ENCODE data around the gene ITIH3.

Gene ITIH3

GRCh38 chr3:52827866-52828376, 33.3 kb downstream of the ITIH3 start:
- no peak for DNase-seq

GRCh38 chr3:52829482-52829881, 34.9 kb downstream of the ITIH3 start:
- DNase-seq, result no peak

DNA sequence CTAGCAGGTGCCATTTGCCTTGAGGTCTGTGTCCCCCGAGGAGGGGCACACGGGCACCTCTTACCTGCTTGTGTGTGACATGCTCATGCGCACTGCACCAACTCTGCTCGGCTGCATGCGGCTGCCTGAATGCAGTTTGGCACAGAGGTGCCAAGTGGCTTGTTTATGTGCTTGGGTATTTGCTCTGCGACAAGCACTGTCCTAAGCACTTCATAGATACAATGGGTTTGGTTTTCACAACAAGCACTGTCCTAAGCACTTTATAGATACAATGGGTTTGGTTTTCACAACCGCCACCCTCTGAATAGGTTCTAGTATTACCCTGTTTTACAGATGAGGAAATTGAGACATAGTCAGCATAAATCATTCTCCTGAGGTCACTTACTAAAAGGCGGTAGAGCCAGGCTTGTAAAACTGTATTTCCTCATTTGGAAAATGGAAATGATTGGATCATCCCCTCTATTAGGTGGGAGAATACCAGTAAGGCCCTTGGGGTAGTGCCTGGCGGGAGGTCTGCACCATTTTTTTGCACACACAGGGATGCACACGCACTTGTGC, 35.4 kb downstream of the ITIH3 start:
- DNase-seq, result no peak

DNA sequence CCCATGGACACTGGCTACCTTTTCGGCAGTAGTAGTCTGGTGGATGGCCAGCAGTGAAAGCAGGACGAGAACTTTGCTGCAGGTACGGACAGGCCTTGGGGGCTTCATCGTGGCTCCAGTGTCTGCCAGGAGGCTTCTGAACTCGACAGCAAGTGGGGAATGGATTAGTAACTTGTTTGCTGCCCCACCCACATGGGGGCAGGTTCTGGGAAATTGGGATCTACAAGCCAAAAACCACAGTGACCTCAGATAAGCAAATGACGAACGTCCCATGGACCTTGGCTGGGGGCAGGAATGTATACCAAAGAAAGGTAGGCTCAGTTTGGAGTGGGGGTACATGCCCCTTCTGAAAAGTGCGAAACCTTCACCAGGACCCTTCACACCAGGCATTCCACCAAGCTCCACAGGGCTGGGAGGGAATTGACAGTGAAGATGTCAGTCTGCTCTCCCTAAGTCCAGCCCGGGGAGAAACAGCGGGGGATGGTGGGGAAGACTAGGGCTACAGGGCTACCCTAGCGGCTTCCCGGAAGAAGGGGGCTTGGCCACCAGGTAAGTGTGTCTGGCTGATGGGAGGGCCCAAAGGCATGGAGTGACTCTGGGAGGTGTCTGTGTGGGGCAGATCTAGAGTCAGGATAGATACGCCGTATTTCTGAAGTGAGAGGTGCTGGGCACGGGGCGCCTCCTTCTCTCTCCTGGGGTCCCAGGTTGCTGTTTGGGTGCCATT, 36.1 kb downstream of the ITIH3 start, which contains the start of gene ITIH4:
ITIH4 (minus strand) TSS at position 138 of the 724 bp plus-strand sequence; CDS start at position 108, 30 bp downstream.
- DNase-seq, result no peak

DNA sequence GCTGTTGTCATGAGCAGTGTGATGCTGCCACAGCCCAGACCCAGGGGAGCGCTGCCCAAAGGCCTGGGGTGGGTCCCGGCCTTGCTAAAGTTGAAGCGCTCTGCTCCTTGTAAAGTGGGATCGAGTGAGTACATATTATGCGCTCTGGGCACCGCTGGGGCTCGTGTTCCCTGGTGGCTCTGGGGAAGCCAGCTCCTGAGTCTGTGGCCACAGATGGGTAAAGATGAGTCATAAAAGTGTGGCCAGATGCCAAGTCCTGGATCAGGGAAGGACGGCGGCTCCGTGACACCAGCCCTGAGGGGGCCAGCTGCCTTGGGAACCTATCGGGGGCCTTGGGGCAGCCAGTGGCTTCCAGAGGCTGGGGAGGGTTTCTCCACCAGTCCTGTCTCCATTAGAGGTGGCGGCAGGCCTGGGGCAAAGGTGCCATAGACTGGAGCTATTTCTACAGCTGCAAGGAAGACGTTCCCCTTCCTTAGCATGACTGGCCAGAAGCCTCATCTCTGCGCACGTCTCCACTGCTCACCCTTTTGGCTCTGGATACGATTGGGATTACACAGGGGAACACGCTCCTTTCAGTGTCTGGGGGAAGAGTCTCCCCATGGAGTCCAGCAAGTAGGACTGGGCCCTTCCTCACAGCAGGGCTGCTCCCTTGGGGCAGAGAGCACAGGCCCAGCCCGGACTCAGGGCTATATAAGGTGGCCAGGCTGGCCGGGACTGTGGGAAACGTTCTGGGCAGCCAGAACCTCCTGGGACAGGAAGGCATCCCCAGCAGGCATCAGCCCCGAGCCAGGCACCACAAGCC, 37.1 kb downstream of the ITIH3 start:
- DNase-seq, result no peak

DNA sequence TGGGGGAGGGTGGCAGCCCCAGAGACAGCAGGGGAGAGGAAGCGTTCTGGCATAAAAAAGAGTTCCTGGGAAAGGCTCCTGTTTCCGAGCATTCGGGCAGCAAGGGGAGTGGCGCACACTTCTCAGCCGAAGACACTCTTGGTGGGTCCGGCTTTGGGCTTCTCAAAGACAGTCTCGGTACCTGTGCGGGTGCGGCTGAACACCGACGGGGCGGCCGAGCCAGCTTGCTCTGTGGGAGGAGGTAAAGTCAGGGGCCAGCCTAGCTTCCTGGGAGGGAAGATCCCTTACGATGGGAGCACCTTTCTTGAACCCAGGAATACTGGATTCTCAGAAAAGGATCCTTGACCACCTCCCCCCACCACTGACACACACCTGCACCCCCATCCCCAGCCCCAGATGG, 38.6 kb downstream of the ITIH3 start:
- DNase-seq, result no peak

DNA sequence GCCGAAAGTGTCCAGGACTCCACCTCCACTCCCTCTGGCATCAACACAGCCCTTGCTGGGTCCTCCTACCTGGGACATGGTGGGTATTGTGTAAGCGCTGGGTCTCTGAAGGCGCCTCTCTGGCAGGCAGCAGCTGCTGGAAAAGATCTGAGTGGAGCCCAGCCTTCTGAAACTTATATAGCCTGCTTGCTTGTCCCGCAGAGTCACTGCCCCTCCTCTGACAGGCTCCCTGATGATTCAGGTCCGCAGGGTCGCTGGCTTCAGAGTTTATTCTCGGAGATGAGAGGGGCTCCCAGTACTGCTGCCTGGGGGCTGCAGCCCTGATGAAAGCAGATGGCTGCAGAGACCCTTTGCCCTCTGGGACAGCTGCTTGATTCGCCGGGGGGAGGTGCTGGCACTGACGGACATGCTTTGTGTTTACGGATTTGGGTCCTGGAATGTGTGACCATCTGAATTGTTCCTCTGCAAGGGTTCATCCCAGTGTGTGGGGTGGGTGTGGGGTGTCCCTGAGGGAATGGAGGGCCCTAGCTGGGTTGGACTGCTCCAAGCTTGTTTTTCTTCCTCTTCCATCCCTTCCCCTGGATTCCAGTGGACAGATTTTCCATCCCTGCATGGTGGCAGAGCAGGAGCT, 40.4 kb downstream of the ITIH3 start, which contains the start of gene MUSTN1:
MUSTN1 (minus strand) TSS at position 149 of the 631 bp plus-strand sequence; CDS start at position 78, 71 bp downstream.
- DNase-seq, result no peak

DNA sequence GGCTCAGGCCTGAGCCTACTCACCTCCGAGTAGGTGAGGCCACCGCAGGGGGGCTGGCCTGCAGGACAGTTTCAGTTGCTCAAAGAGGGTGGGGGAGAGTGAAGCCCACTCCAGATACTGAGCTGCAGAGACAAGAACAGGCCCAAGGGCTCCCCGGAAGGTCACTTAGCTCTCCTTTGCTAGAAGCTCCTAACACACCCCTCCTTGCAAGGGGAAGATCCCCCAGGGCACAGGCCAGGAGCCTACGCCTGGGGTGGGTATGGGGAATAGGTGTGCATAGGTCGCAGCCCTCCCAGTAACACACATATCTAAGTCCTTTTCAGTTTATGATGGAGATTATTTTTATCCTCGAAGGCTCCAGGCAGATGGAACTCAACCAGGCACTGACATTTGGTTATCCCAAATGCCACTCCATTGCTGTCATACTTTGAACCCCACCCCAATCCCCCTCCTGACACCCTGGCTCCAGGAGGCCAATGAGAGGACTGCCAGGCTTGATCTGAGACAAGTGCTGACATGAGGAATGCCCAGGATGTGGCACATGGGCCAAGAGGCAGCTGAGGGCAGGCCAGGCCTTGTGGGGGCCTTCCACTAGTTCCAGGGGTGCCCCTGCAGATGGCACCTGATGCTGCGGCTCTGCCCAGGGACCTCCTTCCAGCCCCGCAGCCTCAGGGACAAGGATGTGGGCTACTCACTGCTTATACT, 41.3 kb downstream of the ITIH3 start:
- no peak for DNase-seq

GRCh38 chr3:52836471-52836845, 41.9 kb downstream of the ITIH3 start:
- DNase-seq, result no peak

DNA sequence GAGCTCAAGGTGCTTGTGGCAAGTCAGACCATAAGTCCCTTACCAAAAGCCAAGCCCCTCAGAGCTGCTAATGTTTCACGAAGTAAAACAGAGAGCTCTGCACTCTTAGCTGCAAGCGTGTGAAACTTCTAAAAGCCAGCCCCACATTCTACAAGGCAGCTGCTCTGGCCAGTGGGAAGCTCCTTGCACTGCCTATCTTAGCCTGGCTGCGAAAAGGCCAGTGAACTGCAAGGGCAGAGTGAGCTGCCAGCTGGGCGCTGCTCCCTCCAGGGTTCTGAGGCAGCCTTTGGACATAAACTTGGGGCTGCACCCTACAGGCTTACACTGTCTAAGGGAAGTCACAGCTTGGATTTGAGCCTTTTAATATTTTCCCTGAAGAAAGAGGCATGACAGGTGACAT, 42.4 kb downstream of the ITIH3 start:
- no peak for DNase-seq

DNA sequence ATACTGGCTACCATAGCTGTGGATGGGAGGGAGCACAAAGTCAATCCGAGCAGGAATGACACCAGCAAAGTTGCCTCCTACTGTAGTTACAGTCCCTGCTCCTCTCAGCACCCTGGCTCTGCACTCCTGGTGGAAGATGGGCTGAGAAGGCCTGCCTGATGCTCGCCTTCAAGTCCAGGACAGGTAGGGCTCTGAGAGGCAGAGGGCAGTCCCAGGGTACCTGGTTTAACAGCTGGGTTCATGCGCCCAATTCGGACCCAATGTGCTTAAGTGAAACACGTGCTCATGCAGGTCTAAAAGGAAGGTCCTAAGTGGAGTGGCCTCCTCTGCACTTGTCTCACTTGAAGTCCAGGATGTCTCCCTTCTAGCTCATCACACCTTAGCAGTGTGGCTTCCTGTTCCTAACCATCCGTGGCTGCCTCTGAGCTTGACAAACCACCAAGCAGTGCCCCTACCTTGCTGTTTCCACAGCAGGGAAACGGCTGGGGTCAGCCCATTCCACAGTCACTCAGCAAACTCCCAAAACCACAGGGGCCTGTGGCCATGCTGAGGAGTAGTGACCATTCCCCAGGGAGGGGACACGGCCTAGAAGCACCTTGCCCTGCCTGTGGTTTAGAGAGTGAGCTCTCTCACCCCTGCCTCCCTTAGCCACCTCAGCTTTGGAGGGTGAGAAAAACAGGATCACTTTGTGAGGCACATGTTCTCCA, 44.1 kb downstream of the ITIH3 start:
- no peak for DNase-seq

DNA sequence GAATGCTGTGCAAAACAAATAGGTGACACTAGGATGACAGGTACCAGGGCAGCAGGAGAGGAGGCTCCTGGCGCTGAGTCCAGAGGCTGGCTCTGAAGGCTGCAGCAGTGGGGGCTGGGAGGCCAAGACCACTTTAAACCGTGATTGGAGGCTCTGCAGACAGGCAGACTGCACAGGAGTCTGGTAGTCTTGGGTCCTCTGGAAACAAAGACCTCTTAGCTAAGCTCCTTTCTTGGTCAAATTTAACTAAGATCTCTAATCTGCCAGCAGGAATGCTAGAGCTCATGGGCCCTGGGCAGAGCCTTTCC, 44.6 kb downstream of the ITIH3 start:
- DNase-seq, result no peak

- DNase-seq, result no peak
Observed at GRCh38 chr3:52839892-52840545, 45.4 kb downstream of the ITIH3 start.

DNA sequence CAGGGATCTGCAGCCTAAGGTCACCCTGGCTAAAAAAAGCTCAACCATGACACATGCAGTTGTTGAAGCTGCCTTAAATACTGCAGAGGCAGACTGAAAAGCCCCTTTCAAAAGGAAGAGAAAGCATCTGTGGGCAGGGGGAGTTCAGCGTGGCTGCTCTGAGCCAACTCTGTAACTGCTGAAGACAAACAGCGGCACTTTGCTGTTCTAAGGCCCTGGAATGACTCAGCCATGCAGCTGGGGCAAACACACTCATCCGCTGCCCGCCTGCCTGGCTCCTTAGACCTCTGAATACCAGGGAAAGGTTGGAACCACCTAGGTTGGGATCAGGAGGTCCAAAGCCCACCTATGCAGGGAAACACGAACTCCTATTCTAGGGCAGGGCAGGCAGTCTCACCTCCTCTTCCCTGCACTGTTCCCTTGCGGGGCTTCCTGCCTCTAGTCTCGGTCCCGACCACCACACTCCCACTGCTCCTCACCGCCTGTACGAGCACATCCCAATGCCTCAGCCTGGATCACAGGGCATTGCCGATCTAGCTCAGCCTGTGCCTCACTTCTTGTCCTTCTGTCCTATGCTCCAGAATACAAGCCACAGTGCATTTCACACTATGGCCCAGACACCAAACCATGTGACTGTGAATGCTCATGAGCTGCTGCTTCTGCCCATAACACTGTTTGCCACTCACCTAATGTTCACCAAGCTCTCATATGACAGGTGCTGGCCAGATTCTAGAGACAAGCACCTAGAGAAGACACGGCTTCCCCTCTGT, 46.8 kb downstream of the ITIH3 start:
- DNase-seq, result no peak

GRCh38 chr3:52841981-52842340, 47.4 kb downstream of the ITIH3 start:
- no peak for DNase-seq

GRCh38 chr3:52842424-52842823, 47.8 kb downstream of the ITIH3 start:
- no peak for DNase-seq

GRCh38 chr3:52843108-52843865, 48.7 kb downstream of the ITIH3 start:
- no peak for DNase-seq

GRCh38 chr3:52843881-52844280, 49.3 kb downstream of the ITIH3 start:
- no peak for DNase-seq

DNA sequence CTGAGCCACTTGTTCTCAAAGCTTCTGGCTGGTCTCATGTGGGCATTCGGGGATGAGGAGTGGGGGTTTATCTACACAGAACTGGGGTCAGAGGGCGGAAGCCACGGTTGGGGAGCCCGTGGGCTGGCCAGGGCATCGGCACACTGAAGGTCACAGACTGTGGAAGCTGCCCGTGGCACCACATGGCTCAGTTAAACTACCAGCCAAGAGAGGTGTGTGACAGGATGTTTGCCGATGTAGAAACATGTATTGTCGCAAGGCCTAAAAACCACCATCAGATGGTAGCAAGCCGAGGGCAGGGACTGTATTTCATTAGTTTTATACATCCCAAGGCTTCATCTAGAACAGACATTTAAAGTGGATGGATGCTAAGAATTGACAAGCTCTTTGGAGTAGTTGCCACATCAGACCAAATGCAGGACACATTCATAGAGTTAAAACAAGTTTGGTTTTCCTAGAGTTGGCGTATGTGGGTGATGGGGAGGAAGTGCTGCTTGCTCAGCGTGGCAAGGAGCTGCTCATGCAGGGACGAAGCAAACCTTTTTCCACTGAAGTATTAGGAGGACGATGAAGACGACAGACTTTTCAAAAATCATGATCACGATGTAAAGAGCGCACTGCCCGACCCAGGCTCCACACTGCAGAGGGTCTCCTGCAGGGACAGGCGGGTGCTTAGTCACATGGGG, 49.8 kb downstream of the ITIH3 start:
- DNase-seq, result no peak
